CD4-positive, alpha-beta T cell treated with Interleukin-6 for 4 hours (primary cell): ENCODE results near the gene MGLL.
"Not testable (repeated sequence)": the region's sequence is repeated elsewhere in the genome, so short reads cannot be mapped to it uniquely, and the experiment has no call there.

Source experiments
- DNase-seq: peaks from one replicate; pipeline ENCODE4 v3.0.0-alpha.2; 2020; ENCODE audit warnings: mixed read lengths

The MGLL gene

DNA sequence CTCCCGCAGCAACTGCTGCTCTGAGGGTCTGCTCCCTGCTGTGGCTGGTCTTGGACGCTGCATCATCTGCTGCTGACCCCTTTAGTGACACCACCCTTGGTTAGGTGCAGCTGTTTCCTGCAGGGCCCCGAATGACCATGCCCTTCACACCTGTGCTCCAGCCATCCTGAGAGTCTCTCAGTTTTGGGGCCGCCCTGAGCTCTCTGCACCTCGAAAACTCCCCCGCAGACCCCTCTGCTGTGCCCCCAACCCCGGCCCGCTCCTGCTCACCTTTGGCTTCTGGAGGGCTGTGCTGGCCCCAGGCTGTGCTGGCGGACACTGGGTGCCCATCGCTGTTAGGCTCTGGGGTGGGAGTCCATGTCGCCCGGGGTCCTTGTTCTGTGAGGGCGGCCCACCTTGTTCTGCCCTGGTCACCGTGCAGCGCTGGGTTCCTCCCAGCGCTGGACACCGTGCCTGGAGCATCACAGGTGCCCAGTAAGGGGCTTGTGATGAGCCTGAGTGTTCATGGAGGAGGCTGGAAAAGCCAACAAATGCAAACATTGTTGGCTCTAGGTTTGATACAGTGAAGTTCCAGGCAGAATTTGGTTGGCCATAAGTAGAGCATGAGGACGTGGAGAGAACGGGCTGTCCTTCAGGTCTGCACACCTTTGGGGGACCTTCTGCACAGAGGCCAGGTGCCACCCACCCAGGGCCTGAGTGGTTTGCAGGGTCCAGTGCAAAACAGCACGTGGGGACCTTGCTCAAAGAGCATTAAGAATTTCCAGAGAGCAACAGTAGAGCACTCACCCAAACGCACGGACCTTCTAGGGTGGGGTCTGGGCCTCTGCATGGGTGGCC is 137.2 kb downstream of the MGLL start:
- no peak for DNase-seq

DNA sequence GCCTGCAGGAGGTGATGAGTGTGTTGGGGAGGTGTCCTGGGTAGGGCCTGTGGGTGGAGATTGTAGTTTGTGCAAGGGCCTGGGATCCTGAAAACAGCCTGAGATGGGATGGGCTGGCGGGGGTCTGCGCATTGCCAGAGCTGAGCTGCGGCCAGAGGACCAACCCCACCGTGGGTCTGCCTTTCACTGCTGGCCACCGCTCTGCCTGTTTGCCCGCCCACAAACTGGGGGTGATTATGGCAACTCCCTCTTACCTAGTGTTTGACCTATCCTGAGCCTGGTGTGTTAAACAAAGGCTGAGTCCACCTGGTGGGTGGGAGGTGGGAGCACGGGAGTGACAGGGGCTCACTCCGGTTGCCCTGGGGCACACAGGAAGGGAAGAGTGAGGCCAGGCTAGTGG is 139.8 kb downstream of the MGLL start:
- DNase-seq, result no peak

DNA sequence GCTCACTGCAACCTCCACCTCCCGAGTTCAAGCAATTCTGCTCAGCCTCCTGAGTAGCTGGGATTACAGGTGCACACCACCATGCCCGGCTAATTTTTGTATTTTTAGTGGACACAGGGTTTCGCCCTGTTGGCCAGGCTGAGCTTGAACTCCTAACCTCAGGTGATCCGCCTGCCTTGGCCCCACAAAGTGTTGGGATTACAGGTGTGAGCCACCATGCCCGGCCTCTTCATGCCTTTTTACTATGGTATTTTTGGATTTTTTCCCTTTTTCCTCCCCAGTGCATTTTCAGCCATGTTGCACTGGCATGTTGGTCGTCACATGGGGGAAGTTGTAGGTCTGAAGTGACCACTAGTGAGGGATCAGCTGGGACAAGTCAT is 140.2 kb downstream of the MGLL start:
- not testable (repeated sequence) for DNase-seq

DNA sequence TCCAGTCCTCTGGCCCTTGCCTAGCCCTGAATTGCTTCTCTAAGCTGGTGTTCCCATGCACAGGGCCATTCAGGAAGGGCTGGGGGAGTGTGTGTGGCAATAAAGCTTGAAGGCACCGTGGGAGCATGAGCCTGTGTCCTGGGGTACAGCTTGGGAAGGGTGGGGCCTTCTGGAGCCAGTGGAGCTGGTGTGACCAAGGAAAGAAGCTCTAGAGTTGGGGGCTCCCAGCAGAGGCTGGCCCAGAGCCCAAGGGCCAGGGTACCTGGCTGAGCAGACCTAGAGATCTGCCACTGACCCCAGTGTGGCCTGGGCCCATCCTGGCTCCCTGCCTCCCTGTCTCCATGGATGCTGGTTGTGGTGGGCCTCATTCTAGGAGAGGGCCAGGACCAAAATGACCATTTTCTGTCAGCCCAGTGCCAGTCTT is 141.5 kb downstream of the MGLL start:
- DNase-seq, result no peak

DNA sequence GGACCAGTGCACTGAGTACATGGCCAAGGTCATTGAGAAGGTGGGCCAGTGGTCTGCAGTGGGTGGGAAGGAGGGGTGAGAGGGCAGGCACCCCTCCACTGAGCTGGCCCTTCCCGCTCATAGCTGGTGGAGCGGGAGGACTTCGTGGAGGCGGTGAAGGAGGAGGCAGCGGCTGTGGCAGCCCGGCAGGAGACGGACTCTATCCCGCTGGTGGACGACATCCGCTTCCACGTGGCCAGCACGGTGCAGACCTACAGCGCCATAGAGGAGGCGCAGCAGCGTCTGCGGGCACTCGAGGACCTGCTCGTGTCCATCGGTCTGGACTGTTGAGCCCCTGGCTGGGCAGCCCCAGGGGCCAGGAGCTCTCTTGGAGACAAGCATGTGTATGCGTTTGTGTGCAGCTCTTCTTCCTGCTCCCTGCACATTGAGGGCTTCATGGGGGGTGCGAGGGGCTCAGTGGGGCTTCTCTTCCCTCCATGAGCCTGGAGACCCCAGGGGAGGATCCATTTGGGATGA is 142.1 kb downstream of the MGLL start:
- DNase-seq, result no peak

DNA sequence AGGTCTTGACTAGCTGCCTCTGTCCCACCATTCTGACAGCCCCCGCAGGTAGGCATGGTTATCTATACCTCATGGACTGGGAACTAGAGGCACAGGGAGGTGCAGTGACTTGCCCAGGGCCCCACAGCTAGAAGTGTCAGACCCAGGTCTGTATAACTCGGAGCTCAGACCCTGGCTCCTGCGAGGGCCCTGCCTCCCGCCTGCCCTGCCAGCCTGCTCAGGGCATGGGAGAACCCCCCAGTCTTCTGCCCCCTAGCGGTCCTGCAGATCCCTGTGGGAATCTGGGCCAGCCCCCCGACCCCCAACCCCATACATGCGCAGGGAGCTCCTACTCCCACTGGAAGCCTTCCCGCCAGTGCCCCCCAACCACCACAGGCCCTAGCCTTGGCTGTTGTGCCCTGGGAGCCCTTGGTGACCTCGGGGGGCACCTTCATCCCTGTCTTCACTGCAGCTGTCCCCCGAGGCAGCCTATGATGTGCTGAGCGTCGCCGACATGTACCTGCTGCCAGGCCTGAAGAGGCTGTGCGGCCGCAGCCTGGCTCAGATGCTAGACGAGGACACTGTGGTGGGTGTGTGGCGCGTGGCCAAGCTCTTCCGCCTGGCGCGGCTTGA is 142.7 kb downstream of the MGLL start:
- DNase-seq, result no peak

DNA sequence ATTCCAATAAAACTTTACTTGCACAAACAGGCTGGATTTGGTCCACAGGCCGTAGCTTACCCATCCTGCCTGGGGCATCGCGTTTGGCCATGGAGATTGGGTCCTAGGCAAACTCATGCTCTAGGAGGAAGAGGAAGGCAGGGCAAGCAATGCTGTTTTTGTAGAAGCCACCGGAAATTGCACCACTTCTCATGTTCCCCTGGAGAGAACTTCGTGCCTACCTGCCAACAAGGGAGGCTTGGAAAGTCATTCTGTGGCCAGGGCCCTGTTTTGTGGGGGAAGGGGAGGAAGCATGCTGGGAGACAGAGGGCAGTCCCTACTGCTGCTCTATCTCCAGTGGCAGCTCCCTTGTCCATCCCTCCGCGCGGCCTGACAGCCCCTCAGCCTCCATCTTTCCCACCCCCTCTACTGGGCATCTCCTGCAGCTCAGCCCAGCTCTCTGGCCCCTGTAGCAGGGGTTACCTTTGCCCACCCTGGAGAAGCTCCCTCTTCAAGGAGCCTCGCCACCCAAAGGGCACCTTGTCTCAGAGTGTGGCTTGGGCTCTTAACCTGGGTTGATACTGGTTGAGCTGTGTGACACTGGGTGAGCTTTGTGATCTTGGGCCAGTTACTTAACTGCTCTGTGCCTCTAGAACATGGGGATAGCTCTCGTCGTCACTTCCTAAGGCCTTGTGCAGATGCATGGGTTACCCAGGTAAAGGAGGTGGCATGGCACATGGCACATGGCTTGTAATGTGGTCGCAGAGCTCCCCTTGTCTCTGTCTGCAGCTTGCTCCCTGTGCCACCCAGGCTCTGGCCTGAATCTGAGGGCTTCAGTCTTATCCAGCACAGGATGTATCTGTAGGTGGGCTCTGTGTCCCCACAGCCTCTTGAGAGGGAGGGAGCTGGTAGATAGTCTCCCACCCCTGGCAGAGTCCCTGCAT is 143.4 kb downstream of the MGLL start:
- no peak for DNase-seq

DNA sequence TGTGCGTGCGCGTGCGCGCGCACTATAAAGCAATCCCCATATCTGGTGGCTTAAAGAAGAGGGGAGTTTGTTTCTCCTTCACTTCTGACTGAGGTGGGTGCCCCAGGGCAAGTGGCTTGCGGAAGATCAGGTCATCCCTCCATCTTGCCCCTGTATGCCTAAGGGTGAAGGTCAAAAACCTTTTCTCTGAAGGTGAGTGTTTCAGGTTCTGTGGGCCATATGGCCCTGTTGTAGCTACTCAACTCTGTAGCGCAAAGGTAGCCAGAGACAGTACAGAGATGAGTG is 144.1 kb downstream of the MGLL start:
- DNase-seq, result no peak

DNA sequence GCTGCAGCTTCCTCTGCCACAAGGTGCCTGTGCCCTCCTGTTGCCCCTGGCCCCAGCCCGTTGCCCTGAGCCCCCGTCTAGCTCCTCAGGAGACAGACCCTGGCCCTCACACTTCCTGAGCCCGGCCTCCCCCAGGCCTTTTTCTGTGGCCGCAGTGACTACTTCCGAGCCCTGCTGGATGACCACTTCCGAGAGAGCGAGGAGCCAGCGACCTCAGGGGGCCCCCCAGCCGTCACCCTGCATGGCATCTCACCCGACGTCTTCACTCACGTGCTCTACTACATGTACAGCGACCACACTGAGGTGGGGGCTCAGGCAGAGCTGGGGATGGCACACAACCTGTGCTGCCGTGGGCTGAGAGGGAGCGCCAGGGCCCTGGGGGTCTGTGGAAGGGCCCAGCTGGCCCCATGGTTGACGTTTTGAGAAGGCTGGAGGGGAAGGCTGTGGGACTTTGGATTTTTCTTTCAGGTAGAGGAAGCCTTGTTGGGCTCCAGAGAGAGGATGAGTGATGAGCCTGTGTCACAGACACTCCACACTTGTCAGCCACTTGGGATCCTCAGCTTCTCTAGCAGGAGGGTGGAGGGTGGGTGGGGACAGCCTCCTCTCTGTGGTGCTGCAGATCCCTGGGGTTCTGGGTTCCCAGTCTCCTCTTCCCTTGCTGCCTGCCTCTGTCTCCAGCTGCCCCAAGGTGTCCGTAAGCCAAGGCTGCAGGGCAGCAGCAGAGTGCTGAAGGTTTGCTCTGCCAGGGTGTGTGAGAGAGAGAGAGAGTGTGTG is 144.6 kb downstream of the MGLL start:
- no peak for DNase-seq

DNA sequence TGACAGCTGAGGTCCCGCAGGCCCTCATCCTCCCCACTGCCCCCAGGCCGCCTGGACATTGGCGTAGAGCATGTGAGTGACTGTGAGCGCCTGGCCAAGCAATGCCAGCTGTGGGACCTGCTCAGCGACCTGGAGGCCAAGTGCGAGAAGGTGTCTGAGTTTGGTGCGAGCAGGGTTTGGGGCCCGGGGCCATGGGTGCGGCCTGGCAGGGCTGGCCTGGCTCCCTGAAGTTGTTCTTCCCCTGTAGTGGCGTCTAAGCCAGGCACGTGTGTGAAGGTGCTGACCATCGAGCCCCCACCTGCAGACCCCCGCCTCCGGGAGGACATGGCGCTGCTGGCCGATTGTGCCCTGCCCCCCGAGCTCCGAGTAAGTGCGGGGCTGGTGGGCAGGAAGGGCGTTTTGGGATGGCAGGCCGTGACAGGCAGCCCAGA is 145.4 kb downstream of the MGLL start:
- DNase-seq, result no peak

DNA sequence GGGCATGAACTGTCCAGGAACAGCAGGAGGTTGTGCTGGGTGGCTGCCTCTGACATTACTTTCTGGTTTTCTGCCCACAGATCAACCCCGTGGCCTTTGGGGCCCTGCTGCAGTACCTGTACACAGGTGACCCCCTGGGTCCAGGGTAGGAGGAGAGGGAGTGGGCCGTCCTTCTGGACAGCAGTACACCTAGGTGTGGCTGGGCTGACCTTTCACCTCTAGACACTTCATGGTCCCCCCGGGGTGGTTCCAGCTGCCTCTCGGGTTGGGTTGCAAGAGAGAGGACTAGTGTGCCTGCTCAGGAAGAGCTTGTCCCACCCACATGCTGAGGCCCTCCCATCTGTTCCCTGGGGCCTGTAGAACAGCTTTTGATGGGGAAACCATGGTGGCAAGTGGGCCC is 145.9 kb downstream of the MGLL start:
- DNase-seq, result no peak

DNA sequence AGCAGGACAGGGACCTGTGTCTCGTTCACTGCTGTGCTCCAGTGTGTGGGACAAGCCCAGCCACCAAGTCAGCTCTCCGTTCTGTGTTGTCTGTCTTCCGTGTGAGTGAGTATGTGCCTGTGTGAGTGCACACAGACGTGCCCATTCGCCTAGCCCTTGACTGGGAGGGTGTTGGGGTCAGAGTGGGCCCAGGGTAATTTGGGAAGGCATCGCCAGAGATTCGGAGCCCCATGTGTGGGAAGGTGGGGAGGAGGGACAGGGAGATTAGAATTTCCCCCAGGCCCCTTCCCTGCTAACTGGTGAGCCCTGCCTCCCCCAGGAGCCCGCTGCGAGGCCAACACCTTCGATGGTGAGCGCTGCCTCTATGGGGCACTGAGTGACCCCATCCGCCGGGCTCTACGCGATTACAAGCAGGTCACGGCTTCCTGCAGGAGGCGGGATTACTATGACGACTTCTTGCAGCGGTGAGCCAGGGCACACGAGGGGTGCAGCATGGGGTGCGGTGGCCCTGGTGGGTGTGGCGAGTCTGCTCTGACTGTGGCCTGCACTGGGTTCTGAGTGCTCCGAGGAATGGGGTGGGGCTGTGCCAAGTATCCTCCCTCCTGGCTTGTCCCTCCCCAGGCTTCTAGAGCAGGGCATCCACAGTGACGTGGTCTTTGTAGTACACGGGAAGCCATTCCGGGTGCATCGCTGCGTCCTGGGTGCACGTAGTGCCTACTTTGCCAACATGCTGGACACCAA is 146.5 kb downstream of the MGLL start:
- no peak for DNase-seq

DNA sequence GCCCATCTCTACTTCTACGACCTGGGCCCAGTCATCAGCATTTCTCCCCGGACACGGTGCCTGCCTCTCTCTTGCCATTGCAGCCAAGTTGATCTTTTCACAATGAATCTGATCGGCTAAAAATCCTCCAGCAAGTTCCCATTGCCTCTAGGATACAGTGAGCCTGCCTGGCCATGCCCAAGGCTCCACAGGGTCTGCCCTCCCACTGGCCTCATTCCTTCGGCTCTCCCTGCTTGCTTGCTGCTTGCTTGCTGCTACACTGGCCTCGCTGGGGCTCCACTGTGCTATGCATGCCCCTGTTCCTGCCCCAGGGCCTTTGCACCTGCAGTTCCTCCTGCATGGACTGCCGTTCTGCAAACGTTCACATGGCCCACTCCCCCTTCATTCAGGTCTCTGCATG is 147.5 kb downstream of the MGLL start:
- DNase-seq, result no peak

DNA sequence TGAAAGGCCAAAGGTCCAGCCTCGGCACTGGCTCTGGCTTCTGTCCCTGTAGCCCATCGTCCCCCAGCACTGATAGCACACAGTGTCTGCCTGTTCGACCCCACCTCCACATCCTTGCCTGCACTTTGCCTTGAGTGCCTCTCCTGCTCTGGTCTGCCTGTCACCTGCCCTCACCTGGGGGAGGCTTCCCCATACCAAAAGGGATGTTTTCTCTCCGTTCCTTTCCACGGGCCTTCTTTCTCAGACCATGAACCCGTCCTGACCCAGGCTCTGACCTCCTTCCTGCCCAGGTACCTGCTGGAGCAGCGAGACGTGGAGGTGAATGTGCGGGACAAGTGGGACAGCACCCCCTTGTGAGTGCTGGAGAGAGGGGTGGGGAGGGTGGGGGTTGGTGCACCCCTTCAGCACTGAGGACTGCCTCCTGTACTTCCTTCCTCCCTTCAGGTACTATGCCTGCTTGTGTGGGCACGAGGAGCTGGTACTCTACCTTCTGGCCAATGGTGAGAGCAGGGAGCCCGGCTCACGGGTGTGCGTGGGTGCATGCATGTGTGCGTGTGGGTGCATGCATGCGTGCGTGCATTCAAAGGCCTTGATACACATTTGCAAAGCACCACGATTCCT is 148.1 kb downstream of the MGLL start:
- DNase-seq, result peak; percentile 34

DNA sequence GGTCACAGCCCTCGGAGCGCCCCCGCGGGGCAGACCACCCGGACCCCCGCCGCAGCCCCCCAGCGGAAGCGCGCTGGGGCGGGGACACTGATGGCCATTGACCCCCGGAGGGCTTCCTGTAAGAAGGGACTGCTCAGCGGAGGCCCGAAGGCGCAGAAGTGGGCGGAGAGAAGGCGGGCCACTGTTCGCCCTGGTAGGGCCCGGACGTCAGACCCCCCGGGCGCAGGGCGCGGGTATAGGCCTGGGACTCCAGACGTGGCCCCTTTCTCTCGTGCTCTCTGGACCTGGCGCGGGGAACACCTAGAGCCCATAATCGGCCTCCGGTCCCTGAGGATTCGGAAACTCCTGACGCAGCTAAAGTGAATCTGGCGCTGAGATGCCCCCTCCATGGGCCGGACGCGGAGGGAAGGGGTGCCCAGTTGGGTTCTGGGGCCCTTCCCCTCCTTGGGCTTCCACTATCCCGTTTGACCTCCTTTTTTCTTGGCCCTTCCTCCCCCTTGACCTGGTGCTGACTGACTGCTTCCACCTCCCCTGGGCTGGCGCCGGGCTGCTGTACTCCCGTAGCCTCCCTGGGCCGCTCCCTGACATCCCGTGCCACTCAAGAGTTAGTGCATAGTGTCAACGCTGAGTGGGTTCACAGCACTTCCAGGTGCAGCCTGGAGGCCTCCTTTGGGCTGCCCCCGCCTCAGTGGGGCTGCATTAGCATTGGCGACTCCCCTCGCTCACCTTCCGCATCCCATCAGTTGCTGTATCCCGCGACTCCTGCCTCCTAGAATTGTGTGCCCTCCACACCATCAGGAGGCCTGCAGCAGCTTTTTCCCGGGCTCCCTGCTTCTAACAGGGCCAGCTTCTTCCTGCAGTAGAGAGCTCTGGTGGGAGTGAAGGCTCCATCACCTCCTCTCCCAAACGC is 148.9 kb downstream of the MGLL start:
- peak; percentile 71 for DNase-seq

DNA sequence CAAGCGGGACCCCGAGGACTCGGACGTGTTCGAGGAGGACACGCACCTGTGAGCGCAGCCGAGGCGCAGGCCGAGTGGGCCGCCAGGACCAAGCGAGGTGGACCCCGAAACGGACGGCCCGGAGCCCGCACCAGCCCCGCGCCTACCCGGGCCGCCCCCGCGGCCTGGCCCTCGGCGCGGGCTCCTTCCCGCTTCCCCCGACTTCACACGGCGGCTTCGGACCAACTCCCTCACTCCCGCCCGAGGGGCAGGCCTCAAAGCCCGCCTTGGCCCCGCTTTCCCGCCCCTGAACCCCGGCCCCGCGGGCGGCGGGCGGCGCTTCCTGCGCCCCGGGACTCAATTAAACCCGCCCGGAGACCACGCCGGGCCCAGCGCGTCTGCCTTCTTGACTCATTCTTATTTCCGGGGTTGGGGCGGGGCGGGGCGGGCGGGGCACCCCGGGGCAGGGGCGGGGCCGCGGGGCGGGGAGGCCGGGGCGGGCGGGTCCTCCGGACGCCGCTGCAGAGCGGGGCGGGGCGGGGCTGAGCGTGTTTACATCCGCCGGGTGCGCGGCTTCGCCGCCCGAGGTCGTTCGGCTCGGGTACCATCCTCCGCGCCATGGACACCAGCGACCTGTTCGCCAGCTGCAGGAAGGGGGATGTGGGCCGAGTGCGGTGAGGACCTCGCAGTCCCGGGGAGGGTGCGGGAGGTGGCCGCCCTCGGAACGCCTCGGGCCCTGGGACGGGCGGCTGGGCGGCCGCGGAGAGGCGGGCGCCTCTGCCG is 149.7 kb downstream of the MGLL start, which contains the start of gene ABTB1:
Gene ABTB1 (plus strand): TSS at position 524 of the 762 bp plus-strand sequence. CDS start 74 bp downstream, at position 598.
- DNase-seq, result peak; percentile 94

DNA sequence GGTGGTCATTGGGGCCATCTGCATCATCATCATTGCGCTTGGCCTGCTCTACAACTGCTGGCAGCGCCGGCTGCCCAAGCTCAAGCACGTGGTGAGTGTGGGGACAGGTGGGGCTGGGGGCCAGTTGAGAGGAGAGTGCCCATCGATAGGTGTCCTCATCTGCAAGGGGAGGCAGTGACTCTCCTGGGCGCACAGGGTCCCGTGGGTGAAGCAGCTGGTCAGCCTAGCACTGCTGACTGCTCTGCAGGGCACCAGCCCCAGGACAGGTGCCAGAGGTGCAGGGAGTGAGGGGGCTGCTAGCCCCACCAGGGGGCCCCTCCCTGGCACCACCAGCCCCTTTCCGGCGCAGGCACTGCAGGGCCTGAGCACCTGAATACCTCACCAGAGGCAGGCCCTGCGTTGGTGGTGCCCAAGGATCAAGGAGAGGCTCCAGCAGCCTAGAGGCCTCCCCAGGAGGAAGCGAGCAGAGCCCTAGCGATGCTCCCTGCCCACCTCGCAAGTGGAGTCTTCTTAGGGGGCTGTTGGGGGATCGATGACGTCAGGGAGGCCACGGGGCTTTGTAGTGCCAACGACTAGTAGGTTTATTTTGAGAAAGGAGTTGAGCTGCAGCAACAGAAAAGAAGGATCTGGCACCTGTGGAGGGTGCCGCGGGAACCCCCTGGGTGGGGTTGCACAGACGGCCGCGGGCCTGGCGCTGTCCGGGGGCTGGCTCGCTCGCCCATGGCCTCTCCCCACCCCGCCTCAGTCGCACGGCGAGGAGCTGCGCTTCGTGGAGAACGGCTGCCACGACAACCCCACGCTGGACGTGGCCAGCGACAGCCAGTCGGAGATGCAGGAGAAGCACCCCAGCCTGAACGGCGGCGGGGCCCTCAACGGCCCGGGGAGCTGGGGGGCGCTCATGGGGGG is 150.5 kb downstream of the MGLL start:
- DNase-seq, result peak; percentile 37
